Smooth muscle cell of the brain vasculature (primary cell): ENCODE data around the gene NSDHL.
"Not testable (repeated sequence)": the region's sequence is repeated elsewhere in the genome, so short reads cannot be mapped to it uniquely, and the experiment has no call there.

Experiments
- DNase-seq: peaks from one replicate; pipeline ENCODE4 v3.0.0-alpha.2; 2012; ENCODE audit warnings: low read depth, low spot score

NSDHL gene

GRCh38 chrX:152893980-152894610, 63.2 kb downstream of the NSDHL start:
- no peak for DNase-seq

- DNase-seq = no peak
Measured at GRCh38 chrX:152895121-152895520, 64.3 kb downstream of the NSDHL start.

GRCh38 chrX:152895724-152896420, 65.0 kb downstream of the NSDHL start:
- DNase-seq = no peak

- DNase-seq = no peak
Measured at GRCh38 chrX:152896450-152896849, 65.6 kb downstream of the NSDHL start.

- DNase-seq = no peak
Measured at GRCh38 chrX:152897222-152898131, 66.6 kb downstream of the NSDHL start, which contains the start of gene ZNF185. Gene ZNF185, plus strand, starts transcription at chrX:152898067. Its CDS starts 16,423 bp downstream, at chrX:152914490.

GRCh38 chrX:152898442-152898841, 67.6 kb downstream of the NSDHL start:
- no peak for DNase-seq

- DNase-seq = no peak
Measured at GRCh38 chrX:152899111-152899873, 68.4 kb downstream of the NSDHL start.

- no peak for DNase-seq
Measured at GRCh38 chrX:152899874-152900719, 69.2 kb downstream of the NSDHL start.

- DNase-seq = no peak
Measured at GRCh38 chrX:152900937-152901445, 70.1 kb downstream of the NSDHL start.

GRCh38 chrX:152901816-152902501, 71.1 kb downstream of the NSDHL start:
- no peak for DNase-seq

GRCh38 chrX:152902502-152902820, 71.6 kb downstream of the NSDHL start:
- no peak for DNase-seq

GRCh38 chrX:152903589-152903988, 72.7 kb downstream of the NSDHL start:
- DNase-seq = no peak

GRCh38 chrX:152904151-152905080, 73.6 kb downstream of the NSDHL start:
- DNase-seq = no peak

GRCh38 chrX:152905081-152905420, 74.2 kb downstream of the NSDHL start:
- DNase-seq = no peak

GRCh38 chrX:152907084-152907651, 76.3 kb downstream of the NSDHL start:
- DNase-seq = no peak

- no peak for DNase-seq
Measured at GRCh38 chrX:152908486-152908885, 77.6 kb downstream of the NSDHL start.

- DNase-seq = not testable (repeated sequence)
Measured at GRCh38 chrX:152910018-152910417, 79.2 kb downstream of the NSDHL start.

- no peak for DNase-seq
Measured at GRCh38 chrX:152912106-152912505, 81.2 kb downstream of the NSDHL start.

GRCh38 chrX:152912641-152913040, 81.8 kb downstream of the NSDHL start:
- no peak for DNase-seq
